DND-41 (cell line): ENCODE measurements around the gene CFAP53.

Experiments
- ATAC-seq: fragments of 200-7000 bp; cut with Tn5 transposase; 3 replicates; pipeline ENCODE4 v1.9.1; 2021; ENCODE audit warnings: low read depth; ENCODE audit not compliant: insufficient read depth
- DNase-seq: peaks from one replicate; pipeline ENCODE4 v3.0.0-alpha.2; 2020
- H2AFZ ChIP-seq: 2 replicates; pipeline ENCODE4 v1.6.0; 2012; ENCODE audit warnings: low read depth, low read length
- H3K27ac ChIP-seq: 2 replicates; pipeline ENCODE4 v1.5.1; 2012; ENCODE audit warnings: low read length, inconsistent platforms
- H3K27me3 ChIP-seq: fragments of 200-600 bp; sonication (generic); 2 replicates; pipeline ENCODE4 v1.6.0; 2012; ENCODE audit warnings: low read length, mild to moderate bottlenecking, inconsistent platforms; ENCODE audit not compliant: insufficient read depth, poor library complexity
- H3K36me3 ChIP-seq: 2 replicates; pipeline ENCODE4 v1.5.1; 2012; ENCODE audit warnings: low read length, inconsistent platforms; ENCODE audit not compliant: insufficient read depth
- H3K4me1 ChIP-seq: 2 replicates; pipeline ENCODE4 v1.5.1; 2012; ENCODE audit warnings: mild to moderate bottlenecking, low read length; ENCODE audit not compliant: insufficient read depth
- H3K4me2 ChIP-seq: 2 replicates; pipeline ENCODE4 v1.6.0; 2012; ENCODE audit warnings: mild to moderate bottlenecking, moderate library complexity, low read length, inconsistent platforms; ENCODE audit not compliant: insufficient read depth
- H3K4me3 ChIP-seq, 2 experiments: fragments of 200-600 bp in 1 of 2; shearing (Covaris generic) in 1 of 2; 2 replicates each; pipeline ENCODE4 v1.5.1; 2012 to 2016; ENCODE audit warnings: inconsistent platforms in 2 of 2, low read length in 2 of 2, mild to moderate bottlenecking in 2 of 2, low read depth in 1 of 2, moderate library complexity in 1 of 2
- H3K79me2 ChIP-seq: 2 replicates; pipeline ENCODE4 v1.6.0; 2012; ENCODE audit warnings: low read length, inconsistent platforms; ENCODE audit not compliant: insufficient read depth
- H3K9ac ChIP-seq: 2 replicates; pipeline ENCODE4 v1.6.0; 2012; ENCODE audit warnings: low read depth, mild to moderate bottlenecking, inconsistent platforms, low read length, moderate library complexity
- H3K9me3 ChIP-seq: 2 replicates; pipeline ENCODE4 v1.5.1; 2012; ENCODE audit warnings: low read length, moderate library complexity, mild to moderate bottlenecking, inconsistent platforms; ENCODE audit not compliant: insufficient read depth, severe bottlenecking
- H4K20me1 ChIP-seq: 2 replicates; pipeline ENCODE4 v1.6.0; 2012; ENCODE audit warnings: low read length; ENCODE audit not compliant: insufficient read depth
- CTCF ChIP-seq: IDR thresholded peaks from 2 replicates; pipeline ENCODE4 v1.5.1; 2012; ENCODE audit warnings: borderline replicate concordance, low read length, moderate library complexity, mild to moderate bottlenecking; ENCODE audit not compliant: poor library complexity, severe bottlenecking; ENCODE audit errors: extremely low read depth
- EZH2 ChIP-seq: IDR thresholded peaks from 3 replicates; pipeline ENCODE4 v1.6.1; 2012; ENCODE audit warnings: borderline replicate concordance, low read depth, mild to moderate bottlenecking, moderate library complexity, low read length, inconsistent platforms; ENCODE audit not compliant: severe bottlenecking

Gene CFAP53

DNA sequence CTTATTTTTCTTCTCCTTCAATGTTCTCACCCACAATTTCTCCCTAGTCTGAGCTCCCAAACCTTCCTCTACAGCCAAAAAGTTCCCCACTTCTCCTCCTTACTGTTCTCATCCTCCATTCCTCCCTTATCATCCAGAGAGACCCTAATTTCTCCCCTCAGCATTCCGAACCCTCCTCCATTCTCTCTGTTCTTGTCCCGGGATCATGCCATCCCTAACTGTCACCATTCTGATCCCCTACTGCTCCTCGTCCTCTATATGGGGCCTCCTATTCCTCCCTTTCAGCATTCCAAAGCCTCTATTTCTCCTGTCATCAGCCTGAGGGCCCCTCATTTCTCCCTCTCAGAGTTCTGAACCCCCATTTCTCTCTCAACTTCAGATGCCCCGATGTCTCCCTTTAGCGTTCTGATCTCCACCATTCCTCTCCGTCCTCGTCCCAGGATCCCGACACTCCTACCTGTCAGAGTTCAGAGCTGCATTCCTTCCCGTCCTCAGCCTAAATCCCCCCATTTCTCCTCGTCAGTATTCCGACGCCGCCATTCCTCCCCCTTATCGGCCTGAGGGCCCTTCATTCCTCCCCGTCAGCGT, 14.5 kb upstream of the CFAP53 start:
- Histone ChIP-seq H3K4me2 (peak overlapping the region; percentile 88), H3K4me1 (peaks cover 49% of the 10 kb centered on the region), H3K9ac (peak overlapping the region; percentile 66), H3K79me2 (peaks cover 50% of the 10 kb centered on the region), H4K20me1 (peaks cover 12% of the 10 kb centered on the region; the same call in 1 of the 2 replicates), H3K36me3 (peaks cover 83% of the 10 kb centered on the region), H3K27ac (peak overlapping the region; percentile 85), H3K4me3 (peak overlapping the region; percentile 64 to 90), H3K27me3 (no peaks in the 10 kb centered on the region), H3K9me3 (no peaks in the 10 kb centered on the region), H2AFZ (peak overlapping the region; percentile 89)
- TF ChIP-seq EZH2 (no peak), CTCF (no peak)
- DNase-seq (no peak), ATAC-seq (no peak)

GRCh38 chr18:50279752-50280151, 13.5 kb upstream of the CFAP53 start:
- H3K4me2 ChIP-seq, result peak overlapping the region; percentile 88
- no peak overlapping the region for H2AFZ ChIP-seq
- H3K9me3 ChIP-seq, result no peaks in the 10 kb centered on the region
- H3K79me2 ChIP-seq, result peaks cover 42% of the 10 kb centered on the region
- no peak for DNase-seq
- H3K36me3 ChIP-seq, result peaks cover 83% of the 10 kb centered on the region
- ATAC-seq, result no peak
- H4K20me1 ChIP-seq, result peaks cover 14% of the 10 kb centered on the region; the same call in 1 of the 2 replicates
- peaks cover 43% of the 10 kb centered on the region for H3K4me1 ChIP-seq
- H3K27ac ChIP-seq, result peak overlapping the region; percentile 85
- no peaks in the 10 kb centered on the region for H3K27me3 ChIP-seq
- H3K9ac ChIP-seq, result peak overlapping the region; percentile 66
- peak overlapping the region in 1 of 2 experiments; percentile 90; a peak in 2 of 4 replicates for H3K4me3 ChIP-seq
- no peak for TF ChIP-seq EZH2
- TF ChIP-seq CTCF, result no peak

DNA sequence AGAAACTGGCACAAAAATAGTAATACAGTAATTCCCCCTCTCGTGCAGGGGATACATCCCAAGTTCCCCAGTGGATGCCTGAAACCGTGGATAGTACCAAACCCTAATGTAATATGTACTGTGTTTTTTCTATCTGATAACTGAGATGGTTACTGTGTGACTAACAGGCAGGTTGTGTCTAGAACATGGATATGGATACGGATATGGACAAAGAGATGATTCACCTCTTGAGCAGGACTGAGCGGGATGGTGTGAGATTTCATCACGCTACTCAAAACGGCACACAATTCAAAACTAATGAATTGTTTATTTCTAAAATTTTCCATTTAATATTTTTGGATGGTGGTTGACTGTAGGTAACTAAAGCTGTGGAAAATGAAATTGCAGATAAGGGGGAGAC, 11.6 kb upstream of the CFAP53 start:
- TF ChIP-seq EZH2, result no peak
- no peak for TF ChIP-seq CTCF
- H3K79me2 ChIP-seq, result peaks cover 39% of the 10 kb centered on the region
- no peak overlapping the region for H3K4me3 ChIP-seq
- DNase-seq, result no peak
- H3K36me3 ChIP-seq, result peaks cover 83% of the 10 kb centered on the region
- H3K9ac ChIP-seq, result no peak overlapping the region
- H3K4me2 ChIP-seq, result no peak overlapping the region
- no peak overlapping the region for H3K27ac ChIP-seq
- H3K9me3 ChIP-seq, result no peaks in the 10 kb centered on the region
- H4K20me1 ChIP-seq, result peaks cover 19% of the 10 kb centered on the region; the same call in 1 of the 2 replicates
- H3K4me1 ChIP-seq, result peaks cover 39% of the 10 kb centered on the region
- ATAC-seq, result no peak
- no peaks in the 10 kb centered on the region for H3K27me3 ChIP-seq
- no peak overlapping the region for H2AFZ ChIP-seq

DNA sequence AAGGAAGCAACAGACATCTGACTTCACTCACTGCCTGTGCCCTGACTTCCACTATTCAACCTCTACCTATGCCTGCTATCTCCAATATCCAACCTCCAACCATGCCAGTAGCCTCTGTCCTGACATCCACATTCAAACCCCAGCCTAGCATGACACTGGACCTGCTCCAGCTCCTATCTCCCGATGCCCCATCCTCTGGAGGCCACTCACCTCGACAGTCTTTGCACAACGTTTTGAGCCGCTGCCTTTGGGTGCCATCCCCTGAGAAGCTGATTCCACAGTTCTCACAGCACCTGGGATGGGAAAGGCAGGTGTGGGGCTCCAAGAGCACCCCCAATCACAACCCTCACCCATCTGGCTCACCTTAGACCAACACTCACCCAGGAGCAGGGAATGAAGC, 10.2 kb upstream of the CFAP53 start:
- TF ChIP-seq CTCF, result no peak
- TF ChIP-seq EZH2, result no peak
- H3K9ac ChIP-seq, result no peak overlapping the region
- DNase-seq (no peak), ATAC-seq (no peak)
- peaks cover 32% of the 10 kb centered on the region for H3K79me2 ChIP-seq
- peaks cover 27% of the 10 kb centered on the region for H3K4me1 ChIP-seq
- H2AFZ ChIP-seq, result no peak overlapping the region
- H4K20me1 ChIP-seq, result peaks cover 24% of the 10 kb centered on the region; the same call in 1 of the 2 replicates
- H3K9me3 ChIP-seq, result no peaks in the 10 kb centered on the region
- H3K27me3 ChIP-seq, result no peaks in the 10 kb centered on the region
- peaks cover 85% of the 10 kb centered on the region for H3K36me3 ChIP-seq
- no peak overlapping the region for H3K4me2 ChIP-seq
- H3K4me3 ChIP-seq, result no peak overlapping the region
- H3K27ac ChIP-seq, result no peak overlapping the region
